Myocyte (in vitro differentiated cells): ENCODE measurements around the gene OST4. TPM values are rescaled to one million over a fixed set of nuclear protein-coding genes. Genes with fewer than 3 reads are reported as not detected.
A peak's percentile ranks its signal among the peaks of the same experiment; 100 is the strongest.
"Not testable (repeated sequence)": the region's sequence is repeated elsewhere in the genome, so short reads cannot be mapped to it uniquely, and the experiment has no call there.

Source experiments
- DNase-seq: peaks from one replicate; pipeline ENCODE4 v3.0.0-alpha.2; 2012; ENCODE audit warnings: low read depth
- total RNA-seq: library from RNA; depleted of rRNA; stranded (reverse); fragments of >200 nt; gene quantifications from 2 replicates; pipeline ENCODE4 v1.2.3, GENCODE V29; 2014

The OST4 gene
- total RNA-seq, 1 donor from 2014 or later, result 316 TPM

- DNase-seq, result no peak
Measured at GRCh38 chr2:27080140-27080469, 8.7 kb upstream of the OST4 start.

GRCh38 chr2:27079233-27080139 is 8.0 kb upstream of the OST4 start:
- DNase-seq, result no peak

- peak; percentile 16 for DNase-seq
Measured at GRCh38 chr2:27078267-27079194, 7.1 kb upstream of the OST4 start, which contains the start of gene EMILIN1. Gene EMILIN1 (plus strand): TSS chr2:27078615. CDS start chr2:27079066, 451 bp downstream.

GRCh38 chr2:27077231-27077630 is 5.8 kb upstream of the OST4 start:
- DNase-seq, result no peak

GRCh38 chr2:27076323-27076722 is 4.9 kb upstream of the OST4 start:
- peak; percentile 17 for DNase-seq

GRCh38 chr2:27075566-27075871 is 4.1 kb upstream of the OST4 start:
- not testable (repeated sequence) for DNase-seq

- peak; percentile 36 for DNase-seq
Measured at GRCh38 chr2:27074738-27075565, 3.5 kb upstream of the OST4 start.

- DNase-seq, result no peak
Measured at GRCh38 chr2:27073782-27074181, 2.3 kb upstream of the OST4 start.

GRCh38 chr2:27072920-27073319 is 1.5 kb upstream of the OST4 start:
- DNase-seq, result no peak

GRCh38 chr2:27071990-27072830 is 756 bp upstream of the OST4 start:
- DNase-seq, result no peak

GRCh38 chr2:27070653-27071276 is 689 bp downstream of the OST4 start:
- DNase-seq, result no peak

GRCh38 chr2:27069961-27070618 is 1.4 kb downstream of the OST4 start:
- DNase-seq, result no peak

- DNase-seq, result no peak
Measured at GRCh38 chr2:27069436-27069835, 2.0 kb downstream of the OST4 start.

- no peak for DNase-seq
Measured at GRCh38 chr2:27067385-27067784, 4.1 kb downstream of the OST4 start.

- DNase-seq, result no peak
Measured at GRCh38 chr2:27065128-27065527, 6.3 kb downstream of the OST4 start.

- DNase-seq, result no peak
Measured at GRCh38 chr2:27060323-27060722, 11.1 kb downstream of the OST4 start.

GRCh38 chr2:27059141-27059820 is 12.2 kb downstream of the OST4 start:
- DNase-seq, result no peak

- DNase-seq, result no peak
Measured at GRCh38 chr2:27058210-27058609, 13.2 kb downstream of the OST4 start.

GRCh38 chr2:27057184-27057583 is 14.3 kb downstream of the OST4 start:
- DNase-seq, result no peak
